HG02852 (cell line): ENCODE measurements around the gene EDDM13.
"Not testable (repeated sequence)": the region's sequence is repeated elsewhere in the genome, so short reads cannot be mapped to it uniquely, and the experiment has no call there.

Source experiments
- ATAC-seq: cut with Tn5 transposase; IDR thresholded peaks from one replicate; pipeline ENCODE4 v1.9.1; 2021; ENCODE audit warnings: mild to moderate bottlenecking, moderate library complexity; ENCODE audit not compliant: unreplicated experiment

The EDDM13 gene

DNA sequence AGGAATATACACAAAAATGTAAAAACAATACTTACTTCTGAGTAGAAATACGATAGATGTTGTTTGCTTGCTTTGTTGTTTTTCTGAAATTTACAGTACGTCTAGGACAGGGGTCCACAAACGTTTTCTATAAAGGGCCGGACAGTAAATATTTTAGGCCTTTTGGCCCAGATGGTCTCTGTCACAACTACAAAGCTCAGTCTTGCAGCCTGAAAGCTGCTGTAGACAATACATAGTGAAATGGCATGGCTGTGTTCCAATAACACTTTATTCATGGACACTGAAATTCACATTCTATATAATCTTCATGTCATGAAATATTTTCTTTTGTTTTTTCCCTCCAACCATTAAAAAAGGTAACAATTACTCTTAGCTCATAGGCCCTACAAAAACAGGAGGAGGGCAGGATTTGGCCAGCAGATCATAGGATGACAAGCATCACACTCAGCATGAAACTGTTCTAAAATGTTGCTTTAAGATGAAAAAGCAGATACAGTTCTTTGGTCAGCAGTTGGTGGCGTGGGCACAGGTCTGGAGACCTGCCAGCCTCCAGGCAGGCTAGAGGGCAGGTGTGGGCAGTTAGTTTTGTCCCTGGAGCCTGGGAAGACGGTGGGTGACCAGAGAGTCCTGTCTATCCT, at the start of gene EDDM13:
TSS of gene EDDM13 (plus strand) at position 588 of the 638 bp plus-strand sequence. CDS start 87 bp downstream, outside the sequence.
- no peak for ATAC-seq

- ATAC-seq = no peak
Observed at GRCh38 chr19:56222901-56223300, 49.6 kb upstream of the EDDM13 start.

- no peak for ATAC-seq
Observed at GRCh38 chr19:56223481-56223880, 49.1 kb upstream of the EDDM13 start.

DNA sequence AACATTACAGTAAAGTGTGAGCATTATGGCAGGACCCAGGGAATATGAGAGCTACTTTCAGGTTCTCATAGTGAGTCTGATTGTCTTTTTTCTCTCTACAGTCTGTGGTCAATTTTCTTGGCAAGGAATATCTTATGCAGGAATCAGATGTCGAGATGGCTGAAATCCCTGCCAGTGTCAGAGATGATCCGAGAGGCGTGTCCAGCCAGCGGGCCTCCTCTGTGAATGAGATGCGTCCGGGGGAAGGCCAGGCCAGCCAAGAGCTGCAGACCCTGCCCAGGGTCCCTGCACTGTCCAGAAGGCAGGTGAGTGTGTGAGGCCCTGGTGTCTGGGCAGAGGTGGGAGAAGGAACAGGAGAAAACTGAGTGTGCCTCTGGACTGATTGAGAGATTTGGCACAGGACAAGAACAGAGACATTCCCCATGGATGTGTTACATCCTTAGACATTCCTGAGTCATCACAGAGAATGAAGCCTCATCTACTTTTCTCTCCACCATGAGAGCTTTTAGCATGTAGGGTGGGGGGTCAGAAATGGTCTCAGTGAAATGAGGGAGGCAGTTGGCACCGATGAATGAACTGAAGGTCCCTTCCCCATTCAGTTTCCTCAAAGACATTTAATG, 27.3 kb upstream of the EDDM13 start:
- no peak for ATAC-seq

- not testable (repeated sequence) for ATAC-seq
Observed at GRCh38 chr19:56245764-56246163, 26.8 kb upstream of the EDDM13 start.

DNA sequence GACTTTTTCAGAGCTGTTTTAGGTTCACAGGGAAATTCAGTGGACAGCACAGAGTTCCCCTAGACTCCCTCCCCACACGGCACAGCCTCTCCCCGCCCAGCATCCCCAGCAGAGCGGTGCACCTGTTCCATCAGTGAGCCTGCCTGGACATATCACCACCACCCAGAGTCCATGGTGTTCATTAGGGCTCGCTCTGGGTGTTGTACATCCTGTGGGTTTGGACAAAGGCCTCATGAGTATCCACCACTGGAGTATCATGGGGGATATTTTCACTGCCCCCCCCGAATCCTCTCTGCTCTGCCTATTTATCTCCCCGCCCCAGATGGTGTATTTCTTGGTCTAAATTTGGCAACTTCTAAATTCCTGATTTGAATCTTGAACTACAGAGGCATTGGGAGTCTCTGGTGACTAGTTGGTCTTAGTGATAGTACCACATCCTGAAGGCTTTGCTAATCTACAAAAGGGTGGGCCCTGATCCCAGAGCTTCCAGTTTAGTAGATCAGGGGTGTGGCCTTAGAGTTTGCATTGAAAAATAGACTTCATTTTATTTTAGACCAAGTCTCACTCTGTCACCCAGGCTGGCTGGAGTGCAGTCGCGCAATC, 23.7 kb upstream of the EDDM13 start:
- not testable (repeated sequence) for ATAC-seq

DNA sequence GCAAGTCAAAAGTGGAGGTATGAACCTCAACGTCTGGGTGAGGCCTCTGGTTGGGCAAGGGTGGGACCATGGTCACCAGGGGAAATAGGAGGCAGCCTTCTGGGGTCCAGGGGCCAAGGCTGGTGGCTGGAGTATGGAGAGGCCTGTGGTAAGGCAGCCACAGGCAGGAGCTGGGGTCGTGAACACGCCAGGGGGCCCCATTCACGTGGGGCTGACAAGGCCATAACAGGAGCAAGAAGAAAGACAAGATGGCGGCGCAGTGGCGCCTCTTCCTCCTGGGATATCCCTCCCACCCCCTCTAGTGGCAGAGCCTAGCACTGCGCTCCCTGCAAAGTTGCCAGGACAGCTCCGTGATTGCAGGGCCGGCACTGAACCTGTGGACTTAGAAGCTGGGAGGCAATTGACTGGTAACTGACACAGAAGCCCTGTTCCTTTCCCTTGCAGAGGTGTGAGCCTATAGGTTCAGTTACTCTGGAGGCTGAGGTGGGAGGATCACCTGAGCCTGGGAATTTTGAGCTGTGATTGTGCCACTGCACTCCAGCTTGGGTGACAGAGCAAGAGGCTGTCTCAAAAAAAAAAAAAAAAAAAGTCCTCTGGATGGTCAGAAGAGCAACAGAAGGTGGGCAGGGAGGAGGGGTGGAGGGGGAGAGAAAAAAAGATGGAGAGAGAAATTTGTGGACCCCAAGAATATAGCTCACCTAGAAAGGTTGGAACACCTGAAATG, 19.7 kb upstream of the EDDM13 start:
- no peak for ATAC-seq

DNA sequence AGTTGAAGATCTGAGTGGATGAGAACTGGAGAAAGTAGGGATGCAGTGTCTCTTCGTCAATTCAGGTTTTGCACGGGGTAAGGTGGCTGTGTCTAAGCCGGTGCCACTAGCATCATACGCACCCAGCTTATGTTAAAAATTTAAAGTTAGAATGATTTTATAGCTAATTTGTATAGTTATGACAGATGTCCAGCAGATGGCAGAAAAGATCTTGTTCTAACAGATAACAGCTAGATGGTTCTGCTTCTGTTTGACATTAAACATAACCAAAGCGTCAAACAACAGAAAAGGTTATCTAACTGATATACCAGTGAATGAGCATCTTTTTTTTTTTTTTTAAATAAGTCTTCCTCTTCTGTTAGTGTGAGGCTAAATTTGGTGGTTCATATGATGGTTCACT, 18.8 kb upstream of the EDDM13 start:
- ATAC-seq = no peak

GRCh38 chr19:56258272-56258671, 14.3 kb upstream of the EDDM13 start:
- no peak for ATAC-seq

DNA sequence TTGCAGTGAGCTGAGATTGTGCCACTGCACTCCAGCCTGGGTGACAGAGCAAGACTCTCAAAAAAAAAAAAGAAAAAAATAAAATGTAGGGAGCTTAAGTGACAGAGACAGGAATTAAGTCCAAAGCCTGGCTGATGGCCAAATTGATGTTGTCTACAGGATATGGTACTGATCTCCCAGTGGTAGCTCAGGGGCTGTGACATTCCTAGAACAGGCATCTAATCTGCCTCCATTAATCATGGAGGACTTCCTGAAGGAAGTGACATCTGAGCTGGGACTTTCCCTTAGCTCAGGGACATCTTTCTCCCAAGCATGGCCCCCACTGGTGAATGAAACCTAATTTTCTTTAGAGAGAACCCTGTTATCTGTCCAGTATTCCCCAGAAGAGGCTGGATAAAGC, 11.4 kb upstream of the EDDM13 start:
- ATAC-seq = no peak

- not testable (repeated sequence) for ATAC-seq
Observed at GRCh38 chr19:56261932-56262331, 10.6 kb upstream of the EDDM13 start.

GRCh38 chr19:56263319-56263718, 9.2 kb upstream of the EDDM13 start:
- ATAC-seq = no peak

DNA sequence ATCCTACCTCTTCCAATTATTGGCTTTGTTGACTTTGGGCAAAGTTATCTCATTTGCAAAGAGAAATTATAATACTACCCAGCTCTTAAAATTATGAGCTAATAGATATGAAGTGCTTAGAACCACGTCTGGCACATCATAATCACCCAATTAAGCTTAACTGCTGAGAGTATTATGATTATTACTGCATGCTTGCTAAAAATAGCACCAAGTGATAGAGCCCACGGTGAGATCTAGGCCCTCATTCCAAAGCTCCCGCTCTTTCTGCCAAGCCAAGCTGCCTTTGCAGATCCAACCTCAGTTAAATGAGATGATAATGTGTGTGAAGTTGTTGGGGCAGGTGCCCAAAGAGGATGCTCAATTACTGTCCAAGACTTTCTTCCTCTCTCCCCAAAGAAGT, 6.5 kb upstream of the EDDM13 start:
- no peak for ATAC-seq

GRCh38 chr19:56269348-56269747, 3.2 kb upstream of the EDDM13 start:
- ATAC-seq = no peak

GRCh38 chr19:56270676-56271075, 1.9 kb upstream of the EDDM13 start:
- ATAC-seq = no peak

DNA sequence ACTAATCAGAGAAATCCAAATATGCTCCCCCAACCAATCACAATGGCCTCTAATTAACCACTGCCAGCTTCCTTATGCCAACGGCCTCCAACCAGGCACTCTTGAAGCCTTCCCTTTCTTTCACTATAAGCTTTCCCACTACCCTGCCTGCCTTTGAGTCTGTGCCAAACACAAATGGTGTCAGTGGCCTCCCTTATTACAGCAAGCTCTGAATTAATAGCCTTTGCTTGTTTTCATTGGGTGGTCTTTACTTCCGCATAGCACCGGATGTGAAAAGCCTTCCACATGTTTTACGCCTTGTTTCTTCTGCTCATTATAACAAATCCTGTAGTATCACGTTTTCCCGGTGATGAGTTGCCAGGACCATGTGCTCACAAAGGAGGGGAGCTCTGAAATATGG, 1.4 kb upstream of the EDDM13 start:
- no peak for ATAC-seq

- ATAC-seq = no peak
Observed at GRCh38 chr19:56273563-56274117, 1.1 kb downstream of the EDDM13 start.

- ATAC-seq = no peak
Observed at GRCh38 chr19:56282809-56283208, 10.3 kb downstream of the EDDM13 start.

DNA sequence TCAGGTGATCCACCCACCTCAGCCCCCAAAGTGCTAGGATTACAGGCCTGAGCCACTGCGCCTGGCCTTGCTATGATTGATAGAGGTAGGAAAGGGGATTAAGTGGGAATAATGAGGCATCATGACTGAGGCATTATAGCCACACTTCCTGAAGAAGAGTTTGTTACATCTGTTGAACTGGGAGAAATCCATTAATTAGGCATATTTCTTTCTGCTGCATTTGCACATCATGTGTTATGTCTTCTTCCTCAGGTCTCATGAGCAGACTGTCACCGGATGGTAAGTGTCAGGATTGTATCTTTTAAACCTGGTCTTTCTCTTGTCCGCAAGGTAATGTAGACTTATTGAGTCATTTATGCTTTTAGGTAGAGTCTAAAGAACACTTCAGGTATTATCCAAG, 12.2 kb downstream of the EDDM13 start:
- ATAC-seq = no peak

DNA sequence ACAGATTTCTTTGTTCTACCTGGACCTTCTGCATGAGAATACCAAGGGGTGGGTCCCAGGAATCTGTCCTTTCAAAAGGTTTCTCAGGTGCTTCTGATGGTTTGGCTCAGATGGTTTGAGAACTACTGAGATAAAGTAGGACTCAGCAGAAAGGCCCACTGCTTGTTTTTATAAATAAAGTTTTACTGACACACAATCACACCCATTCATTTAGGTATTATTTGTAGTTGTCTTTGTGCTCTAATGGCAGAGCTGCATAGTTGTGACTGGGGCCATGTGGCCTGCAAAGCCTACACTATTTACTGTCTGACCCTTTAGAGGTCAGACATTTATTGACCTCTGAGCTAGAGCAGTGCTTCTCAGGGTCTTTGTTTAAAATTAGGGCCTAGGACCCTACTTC, 17.6 kb downstream of the EDDM13 start:
- no peak for ATAC-seq

DNA sequence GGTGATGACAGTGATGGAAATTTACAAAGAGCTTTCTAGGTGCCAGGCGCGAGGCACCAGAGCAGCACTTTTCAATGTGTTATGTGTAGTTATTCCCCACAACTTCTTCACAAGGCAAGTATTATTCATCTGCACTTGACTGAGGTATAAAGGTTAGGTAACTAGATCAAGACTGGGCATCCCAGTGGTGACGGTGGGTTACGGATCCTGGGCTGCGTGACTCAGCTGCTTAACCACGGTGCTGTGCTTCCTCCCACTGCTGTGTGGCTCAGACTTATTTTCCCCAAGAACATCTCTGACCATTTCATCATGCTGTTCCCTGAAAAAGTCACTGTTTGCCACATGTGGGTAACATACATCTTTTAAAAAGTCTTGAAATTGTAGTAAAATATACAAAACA, 19.3 kb downstream of the EDDM13 start:
- no peak for ATAC-seq
